Muscle layer of duodenum (tissue), 2 donors: ENCODE measurements around the gene CSNK1G1.
"Not testable (repeated sequence)": the region's sequence is repeated elsewhere in the genome, so short reads cannot be mapped to it uniquely, and the experiment has no call there.

Experiments
- H3K27ac ChIP-seq: one replicate; pipeline ENCODE4 v1.7.0; 2013; ENCODE audit warnings: mild to moderate bottlenecking, low read length
- H3K27me3 ChIP-seq: one replicate; pipeline ENCODE4 v1.7.0; 2013; ENCODE audit warnings: low read depth, mild to moderate bottlenecking, control low read depth, low read length
- H3K36me3 ChIP-seq, 2 donors: one replicate each; pipeline ENCODE4 v1.7.0; 2013; ENCODE audit warnings: low read length in 2 of 2, control low read depth in 1 of 2, mild to moderate bottlenecking in 1 of 2; ENCODE audit not compliant: insufficient read depth in 2 of 2, control insufficient read depth in 1 of 2
- H3K4me1 ChIP-seq, 2 donors: one replicate each; pipeline ENCODE4 v1.7.0; 2013; ENCODE audit warnings: low read length in 2 of 2, mild to moderate bottlenecking in 2 of 2, control low read depth in 1 of 2, moderate library complexity in 1 of 2; ENCODE audit not compliant: insufficient read depth in 2 of 2, control insufficient read depth in 1 of 2
- H3K4me3 ChIP-seq, 2 donors: one replicate each; pipeline ENCODE4 v1.7.0; 2013; ENCODE audit warnings: low read length in 2 of 2, low read depth in 1 of 2, mild to moderate bottlenecking in 1 of 2
- H3K9me3 ChIP-seq, 2 donors: one replicate each; pipeline ENCODE4 v1.7.0; 2013; ENCODE audit warnings: low read length in 2 of 2, control low read depth in 1 of 2, mild to moderate bottlenecking in 1 of 2; ENCODE audit not compliant: control insufficient read depth in 1 of 2
- donor health status: healthy.

The CSNK1G1 gene

GRCh38 chr15:64235552-64235951 is 120.4 kb downstream of the CSNK1G1 start:
- no peak overlapping the region for H3K27ac ChIP-seq

GRCh38 chr15:64233299-64233698 is 122.7 kb downstream of the CSNK1G1 start:
- Histone ChIP-seq H3K27ac (no peak overlapping the region), H3K36me3 (no peaks in the 10 kb centered on the region), H3K4me3 (no peak overlapping the region), H3K4me1 (no peaks in the 10 kb centered on the region), H3K27me3 (no peaks in the 10 kb centered on the region), H3K9me3 (no peaks in the 10 kb centered on the region)

More at GRCh38 chr15:64235552-64235951, 120.4 kb downstream of the CSNK1G1 start:
- no peaks in the 10 kb centered on the region for H3K9me3 ChIP-seq
- no peaks in the 10 kb centered on the region for H3K4me1 ChIP-seq
- H3K27me3 ChIP-seq = no peaks in the 10 kb centered on the region
- no peaks in the 10 kb centered on the region for H3K36me3 ChIP-seq
- no peak overlapping the region for H3K4me3 ChIP-seq

GRCh38 chr15:64232400-64232799 is 123.6 kb downstream of the CSNK1G1 start:
- no peaks in the 10 kb centered on the region for H3K27me3 ChIP-seq
- H3K36me3 ChIP-seq = no peaks in the 10 kb centered on the region
- H3K4me1 ChIP-seq = no peaks in the 10 kb centered on the region
- no peak overlapping the region for H3K4me3 ChIP-seq
- H3K9me3 ChIP-seq = no peaks in the 10 kb centered on the region
- no peak overlapping the region for H3K27ac ChIP-seq

- Histone ChIP-seq H3K4me1 (peaks cover 0 to 10% of the 10 kb centered on the region in 2 donors), H3K36me3 (no peaks in the 10 kb centered on the region), H3K9me3 (no peaks in the 10 kb centered on the region), H3K27me3 (no peaks in the 10 kb centered on the region), H3K27ac (no peak overlapping the region), H3K4me3 (no peak overlapping the region)
Observed at GRCh38 chr15:64229129-64229724, 126.7 kb downstream of the CSNK1G1 start.

GRCh38 chr15:64225804-64226203 is 130.2 kb downstream of the CSNK1G1 start:
- H3K36me3 ChIP-seq = no peaks in the 10 kb centered on the region
- no peaks in the 10 kb centered on the region for H3K9me3 ChIP-seq
- H3K4me3 ChIP-seq = no peak overlapping the region
- peaks cover 0 to 15% of the 10 kb centered on the region in 2 donors for H3K4me1 ChIP-seq
- no peaks in the 10 kb centered on the region for H3K27me3 ChIP-seq
- no peak overlapping the region for H3K27ac ChIP-seq

- Histone ChIP-seq H3K27ac (no peak overlapping the region), H3K36me3 (no peaks in the 10 kb centered on the region), H3K4me3 (no peak overlapping the region), H3K27me3 (no peaks in the 10 kb centered on the region), H3K9me3 (no peaks in the 10 kb centered on the region), H3K4me1 (peaks cover 0 to 15% of the 10 kb centered on the region in 2 donors)
Observed at GRCh38 chr15:64224511-64224910, 131.5 kb downstream of the CSNK1G1 start.

- Histone ChIP-seq H3K4me3 (no peak overlapping the region), H3K4me1 (peaks cover 0 to 15% of the 10 kb centered on the region in 2 donors), H3K9me3 (no peaks in the 10 kb centered on the region), H3K27ac (no peak overlapping the region), H3K36me3 (no peaks in the 10 kb centered on the region), H3K27me3 (no peaks in the 10 kb centered on the region)
Observed at GRCh38 chr15:64223882-64224281, 132.1 kb downstream of the CSNK1G1 start.

GRCh38 chr15:64222573-64223366 is 133.2 kb downstream of the CSNK1G1 start:
- no peak overlapping the region for H3K27ac ChIP-seq
- no peaks in the 10 kb centered on the region for H3K36me3 ChIP-seq
- no peaks in the 10 kb centered on the region for H3K9me3 ChIP-seq
- H3K4me1 ChIP-seq = peaks cover 0 to 15% of the 10 kb centered on the region in 2 donors
- H3K4me3 ChIP-seq = no peak overlapping the region
- no peaks in the 10 kb centered on the region for H3K27me3 ChIP-seq

- not testable (repeated sequence) for H3K27me3 ChIP-seq, H3K27ac ChIP-seq
Observed at GRCh38 chr15:64221911-64222310, 134.1 kb downstream of the CSNK1G1 start.

GRCh38 chr15:64217429-64217750 is 138.6 kb downstream of the CSNK1G1 start:
- not testable (repeated sequence) for H3K4me3 ChIP-seq, H3K9me3 ChIP-seq, H3K4me1 ChIP-seq, H3K27ac ChIP-seq, H3K27me3 ChIP-seq
- H3K36me3 ChIP-seq = peaks cover 5 to 13% of the 10 kb centered on the region in 2 donors

More at GRCh38 chr15:64221911-64222310, 134.1 kb downstream of the CSNK1G1 start:
- not testable (repeated sequence) for H3K9me3 ChIP-seq, H3K4me3 ChIP-seq, H3K36me3 ChIP-seq
- peaks cover 0 to 17% of the 10 kb centered on the region in 2 donors for H3K4me1 ChIP-seq

GRCh38 chr15:64216730-64217428 is 139.1 kb downstream of the CSNK1G1 start:
- no peak overlapping the region for H3K27ac ChIP-seq
- no peaks in the 10 kb centered on the region for H3K27me3 ChIP-seq
- peaks cover 4 to 5% of the 10 kb centered on the region in 2 donors for H3K4me1 ChIP-seq
- no peak overlapping the region for H3K4me3 ChIP-seq
- H3K36me3 ChIP-seq = peaks cover 5 to 15% of the 10 kb centered on the region in 2 donors
- H3K9me3 ChIP-seq = no peaks in the 10 kb centered on the region
